H1 (cell line): ENCODE data around the gene HK2.

Experiments used
- EGR1 ChIP-seq: IDR thresholded peaks from 2 replicates; pipeline ENCODE4 v1.6.1; 2011; ENCODE audit warnings: low read depth, low read length, borderline replicate concordance
- FOSL1 ChIP-seq: IDR thresholded peaks from 2 replicates; pipeline ENCODE4 v1.6.1; 2011; ENCODE audit warnings: mild to moderate bottlenecking, low read depth, low read length, moderate library complexity; ENCODE audit not compliant: insufficient read depth
- GABPA ChIP-seq: IDR thresholded peaks from 2 replicates; pipeline ENCODE4 v1.6.1; 2011; ENCODE audit warnings: mild to moderate bottlenecking, low read length, moderate library complexity, borderline replicate concordance; ENCODE audit not compliant: insufficient read depth
- HDAC2 ChIP-seq, 2 experiments: fragments of 300-600 bp in 1 of 2; sonication (generic) in 1 of 2; IDR thresholded peaks; 2 replicates each; pipeline ENCODE4 v1.6.1; 2011 to 2012; ENCODE audit warnings: low read depth in 2 of 2, low read length in 2 of 2, mild to moderate bottlenecking in 2 of 2, moderate library complexity in 2 of 2, borderline replicate concordance in 1 of 2, inconsistent platforms in 1 of 2
- POLR2A ChIP-seq, 2 experiments: IDR thresholded peaks; 1 replicate in 1 of 2; 2 replicates in 1 of 2; pipeline ENCODE4 v1.6.1; 2011; ENCODE audit warnings: low read depth in 2 of 2, low read length in 2 of 2, mild to moderate bottlenecking in 2 of 2; ENCODE audit errors: control extremely low read depth in 1 of 2
- SP4 ChIP-seq: IDR thresholded peaks from 2 replicates; pipeline ENCODE4 v1.6.1; 2012; ENCODE audit warnings: low read length, inconsistent platforms
- TF ChIP-seq, protein P1 (sequence below), 3 experiments: IDR thresholded peaks; 1 replicate in 2 of 3; 2 replicates in 1 of 3; pipeline versions ENCODE4 v1.5.1 to v1.6.1; 2011; ENCODE audit warnings: low read length in 3 of 3, mild to moderate bottlenecking in 3 of 3, inconsistent platforms in 2 of 3, low read depth in 1 of 3, moderate library complexity in 1 of 3; ENCODE audit not compliant: insufficient read depth in 1 of 3; ENCODE audit errors: control extremely low read depth in 1 of 3
- TF ChIP-seq, protein P2 (sequence below): IDR thresholded peaks from 2 replicates; pipeline ENCODE4 v1.6.1; 2011; ENCODE audit warnings: low read depth, mild to moderate bottlenecking, low read length; ENCODE audit not compliant: insufficient read depth
- TF ChIP-seq, protein P3 (sequence below): IDR thresholded peaks from 2 replicates; pipeline ENCODE4 v1.6.1; 2011; ENCODE audit warnings: low read length, improper control_type of control experiment

DNA sequence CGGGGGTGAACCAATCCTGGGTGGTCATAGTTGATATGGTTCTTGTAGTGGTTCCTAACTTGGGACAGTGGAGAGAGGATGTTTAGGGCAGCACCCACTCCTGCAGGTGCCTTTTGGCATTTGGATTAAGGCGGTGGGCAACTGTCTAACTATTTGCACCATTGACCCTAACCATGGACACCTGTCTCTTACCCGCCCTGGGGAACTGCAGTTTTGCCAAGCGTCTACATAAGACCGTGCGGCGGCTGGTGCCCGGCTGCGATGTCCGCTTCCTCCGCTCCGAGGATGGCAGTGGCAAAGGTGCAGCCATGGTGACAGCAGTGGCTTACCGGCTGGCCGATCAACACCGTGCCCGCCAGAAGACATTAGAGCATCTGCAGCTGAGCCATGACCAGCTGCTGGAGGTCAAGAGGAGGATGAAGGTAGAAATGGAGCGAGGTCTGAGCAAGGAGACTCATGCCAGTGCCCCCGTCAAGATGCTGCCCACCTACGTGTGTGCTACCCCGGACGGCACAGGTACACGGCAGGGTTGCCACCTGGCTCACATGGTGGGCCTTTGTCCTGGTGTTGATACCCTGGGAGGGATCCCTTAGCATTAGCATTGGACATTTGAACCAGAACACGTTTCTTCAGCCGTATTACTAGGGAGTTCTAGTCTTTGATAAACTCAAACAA lies 46.3 kb downstream of the HK2 start:
- TF ChIP-seq EGR1 (no peak), POLR2A (IDR thresholded peaks at IDR 0.05; ENCODE audit: control extremely low read depth in 1 of 2, low read depth in 2 of 2, low read length in 2 of 2) (no peak), GABPA (no peak), HDAC2 (IDR thresholded peaks at IDR 0.05; ENCODE audit: borderline replicate concordance in 1 of 2, low read depth in 2 of 2, low read length in 2 of 2) (no peak), SP4 (no peak), FOSL1 (no peak)
- TF ChIP-seq, protein P1, sequence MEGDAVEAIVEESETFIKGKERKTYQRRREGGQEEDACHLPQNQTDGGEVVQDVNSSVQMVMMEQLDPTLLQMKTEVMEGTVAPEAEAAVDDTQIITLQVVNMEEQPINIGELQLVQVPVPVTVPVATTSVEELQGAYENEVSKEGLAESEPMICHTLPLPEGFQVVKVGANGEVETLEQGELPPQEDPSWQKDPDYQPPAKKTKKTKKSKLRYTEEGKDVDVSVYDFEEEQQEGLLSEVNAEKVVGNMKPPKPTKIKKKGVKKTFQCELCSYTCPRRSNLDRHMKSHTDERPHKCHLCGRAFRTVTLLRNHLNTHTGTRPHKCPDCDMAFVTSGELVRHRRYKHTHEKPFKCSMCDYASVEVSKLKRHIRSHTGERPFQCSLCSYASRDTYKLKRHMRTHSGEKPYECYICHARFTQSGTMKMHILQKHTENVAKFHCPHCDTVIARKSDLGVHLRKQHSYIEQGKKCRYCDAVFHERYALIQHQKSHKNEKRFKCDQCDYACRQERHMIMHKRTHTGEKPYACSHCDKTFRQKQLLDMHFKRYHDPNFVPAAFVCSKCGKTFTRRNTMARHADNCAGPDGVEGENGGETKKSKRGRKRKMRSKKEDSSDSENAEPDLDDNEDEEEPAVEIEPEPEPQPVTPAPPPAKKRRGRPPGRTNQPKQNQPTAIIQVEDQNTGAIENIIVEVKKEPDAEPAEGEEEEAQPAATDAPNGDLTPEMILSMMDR (IDR thresholded peaks at IDR 0.05; ENCODE audit: control extremely low read depth in 1 of 3, insufficient read depth in 1 of 3, low read depth in 1 of 3, low read length in 3 of 3) = no peak
- TF ChIP-seq, protein P2, sequence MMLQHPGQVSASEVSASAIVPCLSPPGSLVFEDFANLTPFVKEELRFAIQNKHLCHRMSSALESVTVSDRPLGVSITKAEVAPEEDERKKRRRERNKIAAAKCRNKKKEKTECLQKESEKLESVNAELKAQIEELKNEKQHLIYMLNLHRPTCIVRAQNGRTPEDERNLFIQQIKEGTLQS = no peak
- TF ChIP-seq, protein P3, sequence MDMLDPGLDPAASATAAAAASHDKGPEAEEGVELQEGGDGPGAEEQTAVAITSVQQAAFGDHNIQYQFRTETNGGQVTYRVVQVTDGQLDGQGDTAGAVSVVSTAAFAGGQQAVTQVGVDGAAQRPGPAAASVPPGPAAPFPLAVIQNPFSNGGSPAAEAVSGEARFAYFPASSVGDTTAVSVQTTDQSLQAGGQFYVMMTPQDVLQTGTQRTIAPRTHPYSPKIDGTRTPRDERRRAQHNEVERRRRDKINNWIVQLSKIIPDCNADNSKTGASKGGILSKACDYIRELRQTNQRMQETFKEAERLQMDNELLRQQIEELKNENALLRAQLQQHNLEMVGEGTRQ = no peak
